Muscle of arm (tissue), 14 donors: Measurements from ENCODE around the gene ISYNA1. TPM values are rescaled to one million over a fixed set of nuclear protein-coding genes. Genes with fewer than 3 reads are reported as not detected.
A peak's percentile ranks its signal among the peaks of the same experiment; 100 is the strongest.

ENCODE experiments used
- DNase-seq: peaks from one replicate; pipeline ENCODE4 v3.0.0-alpha.2; 2013
- long read RNA-seq, 11 donors: transcript quantifications; one replicate each; lab custom pipeline, GENCODE V29; 2026
- polyA plus RNA-seq, 12 donors: library from polyadenylated mRNA; unstranded; fragments of 120-200 nt; gene quantifications; one replicate each; pipeline ENCODE4 v1.2.1, GENCODE V29; 2013; ENCODE audit not compliant: insufficient read length in 12 of 12

The ISYNA1 gene
- 100 to 1,000 TPM in 10 of 12 donors, 10 to 100 TPM in 1, not detected in 1; 97.4 to 180 (median 122) TPM for polyA plus RNA-seq
- long read RNA-seq, donor 1, transcript ISYNA1-201 (11 exons, 2,420 nt), result major isoform, 28 of 49 reads
- long read RNA-seq, donor 1, transcript ISYNA1-209 (3 exons, 696 nt), result minor isoform, 5 of 49 reads
- long read RNA-seq, donor 1, partial matches to known transcripts, result 15 of 49 reads
- long read RNA-seq, donor 1, other reads (novel, unspliced or antisense), result 0 of 49 reads
- long read RNA-seq, donor 2, transcript ISYNA1-201 (11 exons, 2,420 nt), result major isoform, 19 of 115 reads
- long read RNA-seq, donor 2, partial matches to known transcripts, result 44 of 115 reads
- long read RNA-seq, donor 2, other reads (novel, unspliced or antisense), result 44 of 115 reads
- long read RNA-seq, donor 3, transcript ISYNA1-201 (11 exons, 2,420 nt), result major isoform, 13 of 37 reads
- long read RNA-seq, donor 3, transcript ISYNA1-209 (3 exons, 696 nt), result minor isoform, 8 of 37 reads
- long read RNA-seq, donor 3, partial matches to known transcripts, result 5 of 37 reads
- long read RNA-seq, donor 3, other reads (novel, unspliced or antisense), result 8 of 37 reads
- long read RNA-seq, donor 4, transcript ISYNA1-209 (3 exons, 696 nt), result minor isoform, 6 of 32 reads
- long read RNA-seq, donor 4, transcript ISYNA1-201 (11 exons, 2,420 nt), result major isoform, 9 of 32 reads
- long read RNA-seq, donor 4, partial matches to known transcripts, result 0 of 32 reads
- long read RNA-seq, donor 4, other reads (novel, unspliced or antisense), result 13 of 32 reads
- long read RNA-seq, donor 5, transcript ISYNA1-209 (3 exons, 696 nt), result major isoform, 33 of 112 reads
- long read RNA-seq, donor 5, transcript ISYNA1-201 (11 exons, 2,420 nt), result minor isoform, 23 of 112 reads
- long read RNA-seq, donor 5, partial matches to known transcripts, result 41 of 112 reads
- long read RNA-seq, donor 5, other reads (novel, unspliced or antisense), result 9 of 112 reads
- long read RNA-seq, donor 6, transcript ISYNA1-201 (11 exons, 2,420 nt), result major isoform, 13 of 36 reads
- long read RNA-seq, donor 6, transcript ISYNA1-209 (3 exons, 696 nt), result minor isoform, 7 of 36 reads
- long read RNA-seq, donor 6, partial matches to known transcripts, result 8 of 36 reads
- long read RNA-seq, donor 6, other reads (novel, unspliced or antisense), result 7 of 36 reads
- long read RNA-seq, donor 7, transcript ISYNA1-201 (11 exons, 2,420 nt), result major isoform, 7 of 13 reads
- long read RNA-seq, donor 7, partial matches to known transcripts, result 0 of 13 reads
- long read RNA-seq, donor 7, other reads (novel, unspliced or antisense), result 0 of 13 reads
- long read RNA-seq, donor 8, transcript ISYNA1-201 (11 exons, 2,420 nt), result major isoform, 24 of 98 reads
- long read RNA-seq, donor 8, transcript ISYNA1-209 (3 exons, 696 nt), result minor isoform, 20 of 98 reads
- long read RNA-seq, donor 8, partial matches to known transcripts, result 33 of 98 reads
- long read RNA-seq, donor 8, other reads (novel, unspliced or antisense), result 12 of 98 reads
- long read RNA-seq, donor 9, transcript ISYNA1-201 (11 exons, 2,420 nt), result minor isoform, 10 of 49 reads
- long read RNA-seq, donor 9, transcript ISYNA1-209 (3 exons, 696 nt), result major isoform, 13 of 49 reads
- long read RNA-seq, donor 9, partial matches to known transcripts, result 19 of 49 reads
- long read RNA-seq, donor 9, other reads (novel, unspliced or antisense), result 7 of 49 reads
- long read RNA-seq, donor 10, transcript ISYNA1-209 (3 exons, 696 nt), result major isoform, 24 of 126 reads
- long read RNA-seq, donor 10, transcript ISYNA1-201 (11 exons, 2,420 nt), result minor isoform, 16 of 126 reads
- long read RNA-seq, donor 10, partial matches to known transcripts, result 46 of 126 reads
- long read RNA-seq, donor 10, other reads (novel, unspliced or antisense), result 32 of 126 reads
- long read RNA-seq, donor 11, transcript ISYNA1-201 (11 exons, 2,420 nt), result major isoform, 29 of 48 reads
- long read RNA-seq, donor 11, transcript ISYNA1-209 (3 exons, 696 nt), result minor isoform, 13 of 48 reads
- long read RNA-seq, donor 11, partial matches to known transcripts, result 5 of 48 reads
- long read RNA-seq, donor 11, other reads (novel, unspliced or antisense), result 0 of 48 reads

DNA sequence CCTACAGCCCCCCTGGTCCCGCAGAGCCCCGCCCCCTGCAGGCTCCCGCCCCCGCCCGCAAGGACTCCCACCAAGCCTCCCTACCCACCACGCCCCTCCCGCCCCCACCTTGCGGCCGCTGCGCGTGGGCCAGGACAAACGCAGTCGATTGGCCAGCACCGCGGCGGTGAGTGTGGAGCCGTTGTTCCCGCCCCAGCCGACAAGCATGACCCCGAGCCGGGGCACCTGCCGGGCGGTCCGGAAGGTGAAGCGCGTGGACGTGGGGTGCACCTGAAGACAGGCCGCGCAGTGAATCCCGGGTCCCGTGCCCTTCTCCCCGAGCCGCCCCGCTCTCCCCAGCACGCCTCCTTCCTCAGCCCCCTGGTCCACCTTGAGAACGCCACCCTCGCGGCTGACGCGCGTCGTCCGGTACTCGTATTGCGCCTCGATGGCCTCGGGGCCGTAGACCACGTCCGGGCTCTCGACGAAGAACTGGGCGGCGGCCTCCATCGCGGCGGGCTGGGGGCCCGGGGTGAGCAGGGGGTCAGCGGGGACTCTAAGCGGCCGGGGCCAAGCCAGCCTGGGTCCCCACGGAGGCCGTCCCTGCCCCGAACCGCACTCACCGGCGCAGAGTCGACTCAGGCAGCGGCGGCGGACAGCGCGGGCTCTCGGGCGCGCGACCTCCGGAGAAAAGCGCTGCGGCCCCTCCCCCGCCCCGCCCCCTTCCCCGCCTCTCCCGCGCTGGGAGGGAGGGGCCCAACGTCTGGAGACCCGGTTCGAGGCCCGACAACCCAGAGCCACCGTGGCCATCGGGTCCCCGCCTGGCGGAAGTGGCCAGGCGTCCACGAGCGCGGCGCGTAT, at the start of gene ISYNA1:
TSS of gene ISYNA1 (minus strand) at position 643 of the 840 bp plus-strand sequence. CDS start at position 489, 154 bp downstream.
- no peak for DNase-seq

DNA sequence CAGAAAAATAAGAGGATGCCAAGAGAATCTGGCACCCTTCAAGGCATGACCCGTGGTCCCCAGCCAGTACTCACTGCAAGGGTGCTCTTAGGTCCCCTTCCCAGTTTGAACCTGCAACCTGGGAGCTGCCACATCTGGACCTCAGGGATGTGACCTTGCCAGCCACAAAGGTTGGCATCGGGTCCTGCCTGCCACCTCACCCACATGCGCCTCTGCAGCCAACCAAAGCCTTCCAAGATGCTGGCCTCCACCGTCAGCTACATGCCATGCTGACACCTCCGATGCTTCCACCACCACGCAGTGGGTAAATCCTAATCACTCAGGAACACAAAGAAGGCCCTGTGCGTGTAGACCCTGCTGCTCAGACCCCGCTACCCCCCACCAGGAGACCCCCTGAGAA, 48.8 kb upstream of the ISYNA1 start:
- no peak for DNase-seq

DNA sequence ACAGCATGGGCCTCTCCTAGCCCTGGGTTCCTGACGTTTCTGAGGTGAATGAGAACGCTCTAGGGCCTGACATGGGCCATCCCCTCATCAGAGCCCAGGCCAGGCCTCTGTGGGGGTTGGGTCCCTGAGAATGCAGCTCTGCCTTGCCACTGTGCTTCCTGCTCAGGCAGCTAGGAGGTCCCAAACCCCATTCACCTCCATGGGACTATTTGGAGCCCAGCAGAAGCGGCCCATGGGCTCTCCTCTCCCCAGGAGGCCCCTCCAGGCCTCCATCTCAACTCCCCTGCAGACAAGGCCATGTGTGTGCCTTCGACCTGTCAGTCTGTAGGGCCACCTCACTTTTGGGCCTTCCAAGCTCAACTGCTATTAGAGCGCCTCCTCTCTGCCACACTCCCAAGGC, 47.1 kb upstream of the ISYNA1 start:
- no peak for DNase-seq

DNA sequence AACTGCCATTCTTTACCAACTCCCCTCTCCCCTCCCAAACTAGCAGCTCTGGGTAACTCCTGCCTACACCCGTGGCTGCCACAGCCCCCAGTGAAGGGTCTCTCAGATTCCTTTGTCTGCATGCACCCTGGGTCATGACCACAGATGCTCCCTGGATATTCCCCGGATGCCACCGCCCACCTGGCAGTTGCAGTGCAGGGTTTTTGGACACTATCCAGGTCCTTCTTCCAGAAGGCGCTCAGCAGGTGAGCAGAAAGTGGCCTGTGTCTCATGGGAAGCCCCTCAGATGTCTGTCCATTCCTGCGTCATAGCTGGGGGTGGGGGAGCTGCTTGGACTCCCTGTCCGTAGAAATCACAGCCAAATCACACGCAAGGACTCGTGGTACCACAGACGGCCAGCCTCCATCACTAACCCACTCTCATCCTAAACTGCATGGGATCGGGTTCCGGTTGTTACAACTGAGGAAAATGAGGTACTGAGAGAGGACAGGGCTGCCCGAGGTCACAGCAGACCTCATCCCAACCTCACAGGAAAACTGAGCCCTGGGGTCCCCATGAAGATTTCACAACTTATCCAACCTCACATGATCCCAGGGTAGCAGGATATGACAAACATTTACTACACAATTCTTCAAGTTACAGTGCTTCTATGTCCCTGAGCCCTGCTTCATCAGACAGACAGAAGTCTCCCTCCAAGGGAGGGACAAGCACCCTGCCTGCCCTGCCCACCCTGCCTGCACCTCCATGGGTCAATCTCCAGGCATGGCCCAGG, 45.4 kb upstream of the ISYNA1 start:
- no peak for DNase-seq

DNA sequence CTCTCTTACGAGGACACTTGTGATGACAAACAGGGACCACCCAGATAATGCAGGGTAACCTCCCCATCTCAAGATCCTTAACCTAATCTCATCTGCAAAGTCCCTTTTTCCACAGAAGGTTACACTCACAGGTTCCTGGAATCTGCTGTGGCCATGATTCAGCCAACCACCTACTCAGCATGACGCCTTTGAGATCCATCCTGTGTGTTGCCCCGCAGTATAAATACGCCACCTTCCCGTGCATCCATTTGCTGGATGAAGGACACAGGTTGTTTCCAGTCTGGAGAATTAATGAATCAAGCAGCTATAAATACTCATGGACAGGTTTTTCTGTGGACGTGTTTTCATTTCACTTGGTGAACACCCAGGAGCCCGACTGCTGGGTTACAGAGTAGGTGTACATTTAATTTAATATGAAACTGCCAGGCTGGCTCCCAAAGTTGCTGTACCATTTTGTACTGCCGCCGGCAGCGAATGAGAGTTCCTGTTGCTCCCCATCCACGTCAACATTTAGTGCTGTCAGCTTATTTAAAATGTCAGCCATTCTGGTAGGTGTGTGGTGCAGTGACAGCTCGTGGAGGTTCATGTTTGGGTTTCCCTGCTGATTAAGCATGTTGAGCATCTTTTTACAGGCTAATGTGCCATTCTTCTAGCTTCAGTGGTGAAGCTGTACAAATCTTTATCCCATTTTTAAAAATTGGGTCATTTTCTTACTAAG, 43.7 kb upstream of the ISYNA1 start:
- no peak for DNase-seq

DNA sequence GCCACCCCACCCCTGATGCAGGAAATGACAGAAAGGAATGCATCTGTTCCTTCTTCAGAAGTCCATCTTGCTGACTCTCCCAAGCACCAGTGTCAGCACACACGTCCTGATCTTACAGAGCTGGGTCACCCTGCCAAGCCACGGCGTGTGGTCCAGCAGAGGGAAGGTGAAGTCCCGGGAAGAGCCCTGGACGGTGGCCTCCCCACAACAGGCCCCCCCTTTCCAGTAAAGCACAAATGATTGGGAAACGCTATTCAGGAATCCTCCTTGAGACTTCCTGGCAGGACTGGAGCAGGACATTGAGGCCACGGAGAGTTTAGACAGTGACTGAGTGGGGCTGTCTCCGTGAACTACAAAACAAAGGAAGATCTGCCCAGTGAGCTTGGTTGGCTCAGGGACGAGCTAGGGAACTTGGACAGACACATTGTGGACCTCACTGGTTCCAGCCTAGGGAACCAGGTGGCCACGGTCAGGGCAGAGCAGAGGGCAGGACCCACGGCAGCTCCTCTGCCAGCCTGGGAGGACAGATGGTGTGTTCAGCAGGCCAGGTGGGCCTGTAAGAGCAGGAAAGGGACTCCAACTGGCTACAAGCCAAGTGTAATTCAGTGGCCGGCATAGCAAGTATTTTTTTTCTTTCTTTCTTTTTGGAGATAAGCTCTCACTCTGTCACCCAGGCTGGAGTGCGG, 42.2 kb upstream of the ISYNA1 start:
- DNase-seq, result no peak

DNA sequence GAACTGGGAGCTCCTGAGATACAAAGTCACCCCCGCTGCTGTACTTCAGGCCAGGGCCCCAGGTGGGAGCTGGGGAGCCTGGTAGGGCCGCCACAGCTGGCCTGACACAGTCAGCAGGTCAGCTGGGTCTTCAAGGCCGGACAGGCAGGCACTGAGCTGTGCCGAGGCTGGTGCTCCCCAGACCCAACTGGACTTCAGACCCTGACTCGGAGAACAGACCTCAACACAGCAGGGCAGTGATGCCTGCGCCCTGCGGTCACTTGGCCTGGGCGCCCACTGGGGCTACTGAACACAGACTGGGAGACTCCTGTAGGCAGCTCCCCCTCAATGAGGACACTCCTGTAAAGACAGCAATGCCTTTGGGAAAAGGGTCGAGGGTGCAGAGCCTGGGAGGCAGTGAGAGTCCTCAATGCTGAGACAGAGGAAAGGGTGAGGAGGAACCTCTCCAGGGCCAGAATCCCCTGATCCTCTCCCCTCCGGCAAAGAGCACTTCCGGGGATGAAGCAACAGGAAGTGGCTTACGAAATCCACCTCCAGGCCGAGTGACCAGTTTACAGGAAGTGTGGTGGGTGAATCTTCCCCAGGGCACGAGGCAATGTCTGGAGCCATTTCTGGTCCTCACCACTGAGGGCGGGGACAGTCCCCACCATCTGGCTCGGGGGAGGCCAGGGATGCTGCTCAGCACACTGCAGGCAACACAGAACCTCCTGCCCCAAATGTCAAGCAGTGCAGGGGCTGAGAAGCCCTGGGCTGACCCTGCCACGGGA, 40.8 kb upstream of the ISYNA1 start:
- peak; percentile 52 for DNase-seq

DNA sequence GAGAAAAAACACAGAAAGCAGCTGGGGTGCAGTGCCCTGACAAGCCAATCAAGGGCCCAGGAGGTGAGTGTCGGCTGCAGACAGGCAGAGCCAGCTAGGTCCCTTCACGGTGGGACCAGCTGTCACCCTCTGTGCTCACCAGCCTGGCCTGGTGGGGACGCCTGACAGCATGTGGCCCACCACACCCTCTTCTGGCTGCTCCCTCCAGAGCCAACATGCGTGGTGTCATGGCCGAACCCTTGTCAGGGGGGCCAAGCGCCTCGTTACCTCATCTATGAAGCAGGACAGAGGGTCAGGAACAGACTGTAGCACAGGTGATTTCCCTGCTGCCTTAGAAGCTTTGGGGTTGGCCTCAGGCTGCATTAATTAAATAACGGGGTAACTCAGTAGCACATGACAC, 40.0 kb upstream of the ISYNA1 start:
- DNase-seq, result no peak

DNA sequence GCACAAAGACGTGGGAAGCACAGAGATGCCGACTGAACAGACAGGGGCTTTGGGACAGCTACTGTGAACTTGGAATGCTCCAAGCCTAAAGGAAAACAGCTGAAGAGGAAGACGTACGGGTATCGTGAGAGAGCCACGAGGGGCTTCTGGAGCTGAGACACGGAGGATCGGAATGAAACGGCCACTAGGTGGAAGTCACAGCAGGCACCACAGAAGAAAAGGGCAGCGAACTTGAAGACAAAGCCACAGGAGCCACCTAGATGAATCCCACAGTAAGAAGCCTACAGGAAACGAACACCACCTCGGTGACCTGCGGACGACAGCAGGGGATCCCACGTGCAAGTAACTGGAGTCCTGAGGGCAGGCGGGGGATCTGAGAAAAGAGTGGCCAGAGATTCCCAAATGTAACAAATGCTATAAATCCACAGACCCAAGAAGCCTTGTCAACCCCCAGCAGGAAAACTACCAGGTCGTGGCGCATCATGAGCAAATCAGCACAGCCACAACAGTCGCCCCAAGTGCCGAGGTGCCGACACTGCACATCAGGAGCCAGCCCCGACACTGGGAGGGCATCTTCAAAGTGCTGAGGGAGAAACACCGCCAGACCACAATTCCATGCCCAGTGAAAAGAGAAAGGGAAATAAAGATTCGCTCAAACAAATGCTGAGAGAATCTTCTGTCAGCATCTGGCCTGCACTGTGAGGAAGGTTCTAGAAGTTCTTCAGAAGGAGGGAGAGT, 39.3 kb upstream of the ISYNA1 start:
- DNase-seq, result no peak

DNA sequence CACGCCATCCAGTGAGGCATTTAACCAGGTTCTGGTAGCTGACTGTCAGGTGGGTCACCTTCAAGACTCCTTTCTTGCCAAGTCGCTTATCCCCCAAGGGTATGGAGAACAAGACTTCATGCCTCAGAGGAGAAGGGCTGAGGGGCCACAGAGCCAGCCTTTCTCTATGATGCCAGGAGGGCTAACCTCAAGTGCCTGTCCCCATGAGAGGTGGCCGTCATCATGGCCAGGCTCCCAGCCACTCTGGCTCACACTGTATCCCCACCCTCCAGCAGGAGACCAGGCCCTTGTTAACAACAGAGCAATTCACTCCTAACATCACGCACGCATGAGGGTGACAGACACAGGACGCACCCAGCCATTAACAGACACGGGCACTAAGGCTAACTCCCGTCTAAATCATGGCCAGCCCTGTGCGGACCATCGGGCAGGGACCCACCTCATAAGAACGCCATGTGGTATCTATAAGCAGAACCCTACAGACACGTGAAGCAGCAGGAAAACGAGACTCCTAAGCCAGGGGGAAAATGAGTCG, 38.6 kb upstream of the ISYNA1 start:
- no peak for DNase-seq

DNA sequence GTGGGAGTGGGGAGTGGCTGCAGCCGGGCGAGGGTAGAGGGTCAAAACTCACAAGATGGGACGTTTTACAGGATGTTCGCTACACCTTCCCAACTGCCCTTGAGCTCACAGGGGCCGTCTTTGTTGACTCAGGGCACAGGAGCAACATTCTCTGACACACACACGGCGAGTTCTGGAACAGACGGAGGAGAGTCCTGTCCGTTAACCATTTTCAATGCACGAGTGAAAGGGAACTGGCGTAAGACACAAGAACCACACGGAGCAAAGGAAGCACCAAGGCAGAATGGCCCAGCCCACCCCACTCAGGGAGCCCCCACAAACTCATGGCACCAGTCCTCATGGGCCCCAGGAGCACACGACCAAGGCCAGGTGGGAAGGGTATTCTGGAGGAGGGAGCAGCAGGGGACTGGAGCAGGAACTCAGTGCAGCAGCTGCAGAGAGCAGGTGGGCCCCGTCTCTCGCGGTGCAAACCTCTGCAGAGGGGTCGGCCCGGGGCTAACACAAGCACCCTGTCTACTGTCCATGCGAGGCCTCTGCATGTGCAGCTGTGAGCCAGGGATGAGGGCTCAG, 37.9 kb upstream of the ISYNA1 start:
- no peak for DNase-seq

DNA sequence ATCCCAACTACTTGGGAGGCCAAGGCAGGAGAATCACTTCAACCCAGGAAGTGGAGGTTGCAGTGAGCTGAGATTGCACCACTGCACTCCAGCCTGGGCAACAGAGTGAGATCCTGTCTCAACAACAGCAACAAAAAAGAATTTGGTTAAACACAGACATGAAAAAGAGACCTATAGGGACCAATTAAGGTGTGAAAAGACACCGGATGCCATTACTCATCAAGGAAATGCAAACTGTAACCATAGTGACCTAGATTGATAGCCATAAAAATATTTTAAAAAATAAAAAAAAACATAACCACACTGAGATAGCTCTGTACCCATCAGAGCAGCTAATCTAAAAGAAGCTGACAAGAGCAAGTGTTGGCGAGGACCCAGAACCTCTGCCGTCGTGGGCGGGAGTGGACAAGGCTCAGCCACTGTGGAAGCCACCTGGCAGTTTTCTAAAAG, 37.1 kb upstream of the ISYNA1 start:
- no peak for DNase-seq

DNA sequence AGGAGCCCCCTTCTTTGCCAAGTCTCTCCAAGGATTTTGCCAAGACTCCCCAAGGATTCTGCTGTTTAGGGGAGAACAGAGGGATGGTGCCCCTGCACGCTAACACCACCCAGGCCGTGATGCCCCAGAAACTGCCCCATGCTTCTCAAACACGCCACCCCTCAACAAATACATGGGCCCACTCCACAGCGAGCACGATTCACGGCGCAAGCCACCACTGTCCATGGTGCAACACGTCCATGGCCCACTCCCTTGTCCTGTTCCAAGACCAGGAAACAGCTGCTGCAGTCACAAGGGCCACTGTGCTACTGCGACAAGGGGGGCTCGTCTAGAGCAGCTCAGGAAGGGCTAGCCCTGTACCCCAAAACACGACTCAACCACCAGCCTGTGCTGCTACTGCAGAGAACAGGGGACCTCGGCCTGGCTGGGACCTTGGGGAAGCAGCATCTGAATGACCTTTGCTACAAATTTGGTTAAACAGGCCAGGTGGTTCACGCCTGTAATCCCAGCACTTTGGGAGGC, 36.5 kb upstream of the ISYNA1 start:
- DNase-seq, result no peak

DNA sequence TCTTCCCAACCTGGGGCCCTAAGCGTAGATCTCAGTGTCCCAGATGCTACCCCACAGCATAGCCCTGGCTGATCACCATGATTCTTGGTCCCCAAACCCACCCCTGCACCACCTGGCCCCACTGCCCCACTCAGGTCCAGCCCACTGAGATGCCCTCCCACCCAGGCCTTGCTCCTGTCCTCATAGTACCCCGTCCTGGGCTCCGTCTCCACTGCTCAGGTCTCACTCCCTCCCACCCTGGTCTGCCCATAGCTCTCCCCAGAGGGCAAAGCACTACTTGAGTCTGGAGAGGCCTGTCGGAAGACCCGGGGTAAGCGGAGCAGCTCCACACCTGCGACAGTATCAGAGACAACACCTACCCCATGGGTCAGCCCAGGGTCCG, 35.8 kb upstream of the ISYNA1 start:
- DNase-seq, result no peak
